ENCODE results near the gene NCAPD3. TPM values are rescaled to one million over a fixed set of nuclear protein-coding genes. Genes with fewer than 3 reads are reported as not detected.

NCAPD3 gene
- total RNA-seq, 1 donor from 2014 or later, result 21.7 TPM

GRCh38 chr11:134110252-134110815 is 113.4 kb downstream of the NCAPD3 start:
- no peak overlapping the region for H3K27ac Mint-ChIP-seq (ENCODE audit: unreplicated experiment)
- H3K4me3 Mint-ChIP-seq (ENCODE audit: unreplicated experiment), result no peak overlapping the region
- peaks cover 3% of the 10 kb centered on the region for H3K4me1 Mint-ChIP-seq (ENCODE audit: unreplicated experiment)
- H3K27me3 Mint-ChIP-seq (ENCODE audit: unreplicated experiment), result no peaks in the 10 kb centered on the region
- TF ChIP-seq, protein P1, sequence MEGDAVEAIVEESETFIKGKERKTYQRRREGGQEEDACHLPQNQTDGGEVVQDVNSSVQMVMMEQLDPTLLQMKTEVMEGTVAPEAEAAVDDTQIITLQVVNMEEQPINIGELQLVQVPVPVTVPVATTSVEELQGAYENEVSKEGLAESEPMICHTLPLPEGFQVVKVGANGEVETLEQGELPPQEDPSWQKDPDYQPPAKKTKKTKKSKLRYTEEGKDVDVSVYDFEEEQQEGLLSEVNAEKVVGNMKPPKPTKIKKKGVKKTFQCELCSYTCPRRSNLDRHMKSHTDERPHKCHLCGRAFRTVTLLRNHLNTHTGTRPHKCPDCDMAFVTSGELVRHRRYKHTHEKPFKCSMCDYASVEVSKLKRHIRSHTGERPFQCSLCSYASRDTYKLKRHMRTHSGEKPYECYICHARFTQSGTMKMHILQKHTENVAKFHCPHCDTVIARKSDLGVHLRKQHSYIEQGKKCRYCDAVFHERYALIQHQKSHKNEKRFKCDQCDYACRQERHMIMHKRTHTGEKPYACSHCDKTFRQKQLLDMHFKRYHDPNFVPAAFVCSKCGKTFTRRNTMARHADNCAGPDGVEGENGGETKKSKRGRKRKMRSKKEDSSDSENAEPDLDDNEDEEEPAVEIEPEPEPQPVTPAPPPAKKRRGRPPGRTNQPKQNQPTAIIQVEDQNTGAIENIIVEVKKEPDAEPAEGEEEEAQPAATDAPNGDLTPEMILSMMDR (IDR thresholded peaks at IDR 0.05), result no peak
- no peak for DNase-seq (ENCODE audit: extremely low spot score, unreplicated experiment)
- H3K9me3 Mint-ChIP-seq (ENCODE audit: unreplicated experiment), result peaks cover 18% of the 10 kb centered on the region
- peaks cover 14% of the 10 kb centered on the region for H3K36me3 Mint-ChIP-seq (ENCODE audit: unreplicated experiment)

Other genes with a start within 250 kb of the NCAPD3 start
- 170 and 177 TPM in 2 replicates for gene JAM3, start 154.9 kb downstream of the NCAPD3 start, total RNA-seq
- 54.3 and 58.8 TPM in 2 replicates for gene VPS26B, start 704 bp upstream of the NCAPD3 start, total RNA-seq
- 32.6 and 33.9 TPM in 2 replicates for gene THYN1, start 29.4 kb upstream of the NCAPD3 start, total RNA-seq
- gene ACAD8, start 29.6 kb upstream of the NCAPD3 start, total RNA-seq, result 25.5 and 26.8 TPM in 2 replicates
- not detected in 2 replicates for gene GLB1L3, start 52.4 kb upstream of the NCAPD3 start, total RNA-seq
- gene GLB1L2, start 108.0 kb upstream of the NCAPD3 start, total RNA-seq, result 0.21 TPM in 1 of 2 replicates, not detected in the other
- gene B3GAT1, start 188.3 kb upstream of the NCAPD3 start, total RNA-seq, result 1.6 and 2.4 TPM in 2 replicates